IPS-20b (cell line): ENCODE measurements around the gene CMC2.

ENCODE experiments used
- H3K27ac ChIP-seq: one replicate; pipeline ENCODE4 v1.5.1; 2013; ENCODE audit warnings: low read length
- H3K27me3 ChIP-seq: 2 replicates; pipeline ENCODE4 v1.6.1; 2013; ENCODE audit warnings: mild to moderate bottlenecking, low read length, inconsistent platforms; ENCODE audit not compliant: insufficient read depth
- H3K36me3 ChIP-seq: 2 replicates; pipeline ENCODE4 v1.6.1; 2013; ENCODE audit warnings: low read depth, mild to moderate bottlenecking, inconsistent platforms, low read length, moderate library complexity; ENCODE audit not compliant: insufficient read depth
- H3K4me1 ChIP-seq: 2 replicates; pipeline ENCODE4 v1.6.1; 2013; ENCODE audit warnings: mild to moderate bottlenecking, control low read depth, inconsistent platforms, low read length, moderate library complexity; ENCODE audit not compliant: insufficient read depth
- H3K4me3 ChIP-seq: 2 replicates; pipeline ENCODE4 v1.5.1; 2013; ENCODE audit warnings: mild to moderate bottlenecking, low read length, inconsistent platforms
- H3K9ac ChIP-seq: 2 replicates; pipeline ENCODE4 v1.6.1; 2013; ENCODE audit warnings: low read depth, mild to moderate bottlenecking, inconsistent platforms, low read length, moderate library complexity
- H3K9me3 ChIP-seq: 2 replicates; pipeline ENCODE4 v1.6.1; 2013; ENCODE audit warnings: mild to moderate bottlenecking, low read depth, low read length, inconsistent platforms; ENCODE audit not compliant: insufficient read depth

The CMC2 gene

GRCh38 chr16:81000873-81001272 lies 5.8 kb downstream of the CMC2 start:
- H3K4me3 ChIP-seq = no peak overlapping the region
- no peaks in the 10 kb centered on the region for H3K9me3 ChIP-seq
- no peaks in the 10 kb centered on the region for H3K27me3 ChIP-seq
- no peak overlapping the region for H3K9ac ChIP-seq
- H3K36me3 ChIP-seq = no peaks in the 10 kb centered on the region
- H3K4me1 ChIP-seq = peaks cover 7% of the 10 kb centered on the region; the same call in 1 of the 2 replicates
- H3K27ac ChIP-seq = no peak overlapping the region

GRCh38 chr16:80997964-80998620 lies 8.6 kb downstream of the CMC2 start:
- H3K9me3 ChIP-seq = no peaks in the 10 kb centered on the region
- H3K4me1 ChIP-seq = no peaks in the 10 kb centered on the region
- no peak overlapping the region for H3K4me3 ChIP-seq
- no peaks in the 10 kb centered on the region for H3K27me3 ChIP-seq
- no peak overlapping the region for H3K9ac ChIP-seq
- no peaks in the 10 kb centered on the region for H3K36me3 ChIP-seq
- no peak overlapping the region for H3K27ac ChIP-seq

- H3K27ac ChIP-seq = no peak overlapping the region
- H3K9me3 ChIP-seq = no peaks in the 10 kb centered on the region
- H3K4me1 ChIP-seq = no peaks in the 10 kb centered on the region
Measured at GRCh38 chr16:80997139-80997798, 9.4 kb downstream of the CMC2 start.

DNA sequence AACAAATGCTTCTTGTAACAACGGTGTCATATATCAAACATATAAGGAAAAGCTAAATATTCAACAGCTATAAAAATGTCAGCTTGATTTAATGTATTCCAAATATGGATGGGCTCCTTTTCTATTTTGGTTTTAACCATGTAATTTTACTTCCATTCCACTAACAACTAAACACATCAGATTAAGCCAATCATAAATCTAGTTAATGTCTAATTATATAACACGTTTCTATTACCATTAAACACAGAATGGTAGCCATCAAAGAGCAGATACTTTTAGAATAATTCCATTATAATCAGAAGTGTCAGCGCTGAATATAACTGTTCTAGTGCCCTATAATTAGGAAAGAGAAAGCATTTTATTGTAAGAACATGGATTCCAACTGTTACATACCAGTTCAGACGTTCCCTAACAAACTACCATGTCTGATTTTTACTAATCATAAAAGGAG lies 10.0 kb downstream of the CMC2 start:
- Histone ChIP-seq H3K36me3 (peaks cover 4% of the 10 kb centered on the region; the same call in 1 of the 2 replicates), H3K4me1 (no peaks in the 10 kb centered on the region), H3K27ac (no peak overlapping the region), H3K4me3 (no peak overlapping the region), H3K9me3 (no peaks in the 10 kb centered on the region), H3K9ac (no peak overlapping the region), H3K27me3 (no peaks in the 10 kb centered on the region)

More at GRCh38 chr16:80997139-80997798, 9.4 kb downstream of the CMC2 start:
- H3K36me3 ChIP-seq = no peaks in the 10 kb centered on the region
- H3K4me3 ChIP-seq = no peak overlapping the region
- H3K27me3 ChIP-seq = no peaks in the 10 kb centered on the region
- no peak overlapping the region for H3K9ac ChIP-seq

DNA sequence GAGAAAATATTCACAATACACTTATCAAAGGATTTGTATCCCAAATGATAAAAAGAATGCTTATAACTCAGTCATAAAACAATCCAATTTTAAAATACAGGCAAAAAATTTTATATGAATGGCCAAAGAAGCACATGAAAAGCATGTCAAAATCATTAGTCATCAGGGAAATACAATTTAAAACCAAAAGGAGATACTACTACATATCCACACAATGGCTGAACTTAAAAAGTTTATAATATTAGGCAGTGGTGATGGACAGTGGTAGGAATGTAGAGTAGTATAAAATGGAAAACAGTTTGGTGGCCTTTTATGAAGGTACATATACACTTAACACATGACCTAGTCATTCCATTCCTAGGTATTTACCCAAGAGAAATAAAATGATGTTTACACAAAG lies 12.2 kb downstream of the CMC2 start:
- no peaks in the 10 kb centered on the region for H3K27me3 ChIP-seq
- no peaks in the 10 kb centered on the region for H3K9me3 ChIP-seq
- no peak overlapping the region for H3K27ac ChIP-seq
- H3K9ac ChIP-seq = no peak overlapping the region
- no peaks in the 10 kb centered on the region for H3K4me1 ChIP-seq
- H3K4me3 ChIP-seq = no peak overlapping the region
- H3K36me3 ChIP-seq = peaks cover 11% of the 10 kb centered on the region; the same call in 1 of the 2 replicates

- Histone ChIP-seq H3K27me3 (no peaks in the 10 kb centered on the region; the same call in 1 of the 2 replicates), H3K4me1 (no peaks in the 10 kb centered on the region; the same call in 1 of the 2 replicates), H3K36me3 (peaks cover 11% of the 10 kb centered on the region; the same call in 1 of the 2 replicates), H3K9ac (no peak overlapping the region), H3K27ac (no peak overlapping the region), H3K9me3 (no peaks in the 10 kb centered on the region), H3K4me3 (no peak overlapping the region)
Measured at GRCh38 chr16:80993834-80994233, 12.9 kb downstream of the CMC2 start.

GRCh38 chr16:80993307-80993706 lies 13.4 kb downstream of the CMC2 start:
- Histone ChIP-seq H3K4me1 (peaks cover 2% of the 10 kb centered on the region; the same call in 1 of the 2 replicates), H3K9ac (no peak overlapping the region), H3K36me3 (peaks cover 11% of the 10 kb centered on the region; the same call in 1 of the 2 replicates), H3K4me3 (no peak overlapping the region), H3K9me3 (no peaks in the 10 kb centered on the region), H3K27me3 (peaks cover 2% of the 10 kb centered on the region; the same call in 1 of the 2 replicates), H3K27ac (no peak overlapping the region)

DNA sequence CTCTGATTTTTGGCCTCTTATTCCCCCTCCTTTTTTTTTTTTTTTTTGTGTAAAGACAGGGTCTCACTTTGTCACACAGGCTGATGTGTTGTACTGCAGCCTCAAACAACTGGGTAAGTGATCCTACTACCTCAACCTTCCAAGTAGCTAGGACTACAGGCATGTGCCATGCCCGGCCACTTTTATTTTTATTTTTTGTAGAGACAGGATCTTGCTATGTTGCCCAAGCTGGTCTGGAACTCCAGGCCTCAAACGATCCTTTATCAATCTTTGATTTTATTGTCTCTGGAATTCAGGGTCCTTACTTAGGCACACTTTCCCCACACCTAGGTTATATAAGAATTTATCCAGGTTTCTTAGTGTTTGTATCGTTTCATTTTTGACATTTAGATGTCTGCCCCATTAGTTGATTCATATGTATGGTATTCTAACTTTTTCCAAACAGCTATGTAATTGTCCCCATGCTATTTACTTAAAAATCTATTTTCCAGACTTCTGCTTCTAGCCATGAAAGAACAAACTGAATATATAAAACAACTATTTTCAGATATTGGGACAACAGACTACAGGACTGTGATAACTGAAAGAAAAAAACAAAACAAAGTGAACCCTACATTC lies 13.9 kb downstream of the CMC2 start:
- no peaks in the 10 kb centered on the region for H3K9me3 ChIP-seq
- no peak overlapping the region for H3K4me3 ChIP-seq
- H3K36me3 ChIP-seq = peaks cover 11% of the 10 kb centered on the region; the same call in 1 of the 2 replicates
- H3K27ac ChIP-seq = no peak overlapping the region
- peaks cover 8% of the 10 kb centered on the region; the same call in 1 of the 2 replicates for H3K4me1 ChIP-seq
- H3K27me3 ChIP-seq = peaks cover 5% of the 10 kb centered on the region; the same call in 1 of the 2 replicates
- no peak overlapping the region for H3K9ac ChIP-seq

DNA sequence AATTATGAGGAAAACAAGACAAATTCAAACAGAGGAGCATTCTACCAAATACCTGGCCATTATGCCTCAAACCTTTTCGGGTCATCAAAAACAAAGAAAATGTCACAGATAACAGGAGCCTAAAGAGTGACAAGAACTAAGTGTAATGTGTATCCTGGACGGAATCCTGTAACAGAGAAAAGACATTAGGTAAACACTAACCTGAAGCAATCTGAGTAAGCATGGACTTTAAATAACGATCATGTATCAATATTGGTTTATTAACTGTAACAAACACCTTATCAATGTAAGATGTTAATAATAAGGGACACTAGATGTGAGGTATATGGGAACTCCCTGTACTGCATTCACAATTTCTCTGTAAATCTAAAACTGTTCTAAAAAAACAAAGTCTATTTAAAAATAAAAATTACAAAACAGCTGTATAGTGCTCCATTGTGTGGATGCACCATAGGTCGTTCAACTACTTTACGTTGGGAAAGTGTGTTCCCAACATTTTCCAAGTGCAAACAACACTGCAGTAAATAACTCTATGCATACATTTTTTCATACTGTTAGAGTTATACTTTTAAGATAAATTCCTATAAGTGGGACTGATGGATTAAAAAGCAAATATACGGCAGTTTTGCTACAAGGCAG lies 14.8 kb downstream of the CMC2 start:
- no peaks in the 10 kb centered on the region for H3K9me3 ChIP-seq
- peaks cover 11% of the 10 kb centered on the region; the same call in 1 of the 2 replicates for H3K36me3 ChIP-seq
- no peak overlapping the region for H3K4me3 ChIP-seq
- H3K9ac ChIP-seq = no peak overlapping the region
- H3K27me3 ChIP-seq = peaks cover 6% of the 10 kb centered on the region; the same call in 1 of the 2 replicates
- H3K27ac ChIP-seq = no peak overlapping the region
- peaks cover 15% of the 10 kb centered on the region for H3K4me1 ChIP-seq

- H3K9ac ChIP-seq = no peak overlapping the region
- no peak overlapping the region for H3K4me3 ChIP-seq
- peaks cover 14% of the 10 kb centered on the region; the same call in 1 of the 2 replicates for H3K27me3 ChIP-seq
- H3K4me1 ChIP-seq = peaks cover 20% of the 10 kb centered on the region
- peaks cover 11% of the 10 kb centered on the region; the same call in 1 of the 2 replicates for H3K36me3 ChIP-seq
- H3K27ac ChIP-seq = no peak overlapping the region
- H3K9me3 ChIP-seq = no peaks in the 10 kb centered on the region
Measured at GRCh38 chr16:80990978-80991377, 15.7 kb downstream of the CMC2 start.

DNA sequence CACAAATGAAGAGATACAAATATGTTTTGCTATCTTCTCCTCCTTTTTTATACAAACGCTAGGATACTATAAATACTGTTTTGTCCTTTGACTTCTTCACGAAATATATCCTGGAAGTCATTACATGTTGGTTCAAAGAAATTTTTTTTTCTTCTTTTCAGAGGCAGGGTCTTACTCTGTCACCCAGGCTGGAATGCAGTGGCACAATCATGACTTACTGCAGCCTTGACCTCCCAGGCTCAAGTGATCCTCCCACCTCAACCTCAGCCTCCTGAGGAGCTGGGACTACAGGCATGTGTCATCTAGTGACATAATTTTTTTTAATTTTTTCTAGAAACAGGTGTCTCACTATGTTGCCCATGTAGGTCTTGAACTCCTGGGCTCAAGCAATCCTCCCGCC lies 16.1 kb downstream of the CMC2 start:
- Histone ChIP-seq H3K4me3 (no peak overlapping the region), H3K36me3 (peaks cover 11% of the 10 kb centered on the region; the same call in 1 of the 2 replicates), H3K9me3 (no peaks in the 10 kb centered on the region), H3K27me3 (peaks cover 14% of the 10 kb centered on the region; the same call in 1 of the 2 replicates), H3K4me1 (peaks cover 23% of the 10 kb centered on the region), H3K27ac (no peak overlapping the region), H3K9ac (no peak overlapping the region)
